ENCODE results near the gene MALT1. TPM values are rescaled to one million over a fixed set of nuclear protein-coding genes. Genes with fewer than 3 reads are reported as not detected.

Gene MALT1
- total and polyA plus RNA-seq, 2 donors (not counting 1 experiment from before 2014, with no cell fraction given) = 18.0 to 25.5 TPM

- Histone ChIP-seq H2AFZ (ENCODE audit: low read length) (no peak overlapping the region), H3K27me3 (ENCODE audit: control insufficient read depth, insufficient read depth, low read length) (peaks cover 2% of the 10 kb centered on the region), H3K27ac (ENCODE audit: insufficient read depth, low read length) (no peak overlapping the region), H3K79me2 (ENCODE audit: control insufficient read depth, insufficient read depth, low read length) (no peaks in the 10 kb centered on the region), H3K9ac (ENCODE audit: insufficient read depth, low read length) (no peak overlapping the region), H4K20me1 (ENCODE audit: control insufficient read depth, extremely low read depth, insufficient read depth, low read length) (no peaks in the 10 kb centered on the region), H3K9me3 (ENCODE audit: control insufficient read depth, insufficient read depth, low read depth, low read length) (no peaks in the 10 kb centered on the region), H3K36me3 (ENCODE audit: control insufficient read depth, insufficient read depth, low read length) (no peaks in the 10 kb centered on the region), H3K4me2 (ENCODE audit: extremely low read depth, insufficient read depth, low read length) (no peak overlapping the region), H3K4me3 (replicated peaks in 1 of 4; ENCODE audit: control extremely low read depth in 1 of 4, insufficient read depth in 1 of 4, low read depth in 3 of 4, low read length in 4 of 4) (no peak overlapping the region), H3K4me1 (ENCODE audit: control insufficient read depth, extremely low read depth, insufficient read depth, low read length) (no peaks in the 10 kb centered on the region)
- no peak for DNase-seq (ENCODE audit: low read depth in 2 of 2)
- TF ChIP-seq EZH2 (IDR thresholded peaks at IDR 0.05; ENCODE audit: low read length, missing control alignments) = no peak
- TF ChIP-seq, protein P1, sequence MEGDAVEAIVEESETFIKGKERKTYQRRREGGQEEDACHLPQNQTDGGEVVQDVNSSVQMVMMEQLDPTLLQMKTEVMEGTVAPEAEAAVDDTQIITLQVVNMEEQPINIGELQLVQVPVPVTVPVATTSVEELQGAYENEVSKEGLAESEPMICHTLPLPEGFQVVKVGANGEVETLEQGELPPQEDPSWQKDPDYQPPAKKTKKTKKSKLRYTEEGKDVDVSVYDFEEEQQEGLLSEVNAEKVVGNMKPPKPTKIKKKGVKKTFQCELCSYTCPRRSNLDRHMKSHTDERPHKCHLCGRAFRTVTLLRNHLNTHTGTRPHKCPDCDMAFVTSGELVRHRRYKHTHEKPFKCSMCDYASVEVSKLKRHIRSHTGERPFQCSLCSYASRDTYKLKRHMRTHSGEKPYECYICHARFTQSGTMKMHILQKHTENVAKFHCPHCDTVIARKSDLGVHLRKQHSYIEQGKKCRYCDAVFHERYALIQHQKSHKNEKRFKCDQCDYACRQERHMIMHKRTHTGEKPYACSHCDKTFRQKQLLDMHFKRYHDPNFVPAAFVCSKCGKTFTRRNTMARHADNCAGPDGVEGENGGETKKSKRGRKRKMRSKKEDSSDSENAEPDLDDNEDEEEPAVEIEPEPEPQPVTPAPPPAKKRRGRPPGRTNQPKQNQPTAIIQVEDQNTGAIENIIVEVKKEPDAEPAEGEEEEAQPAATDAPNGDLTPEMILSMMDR (conservative IDR thresholded peaks at IDR 0.05 in 1 of 2, IDR thresholded peaks at IDR 0.05 in 1 of 2; ENCODE audit: low read depth in 1 of 2, low read length in 2 of 2) = no peak
Measured at GRCh38 chr18:58657081-58657480, 14.2 kb upstream of the MALT1 start.

GRCh38 chr18:58657494-58657893, 13.8 kb upstream of the MALT1 start:
- H4K20me1 ChIP-seq (ENCODE audit: control insufficient read depth, extremely low read depth, insufficient read depth, low read length) = no peaks in the 10 kb centered on the region
- H2AFZ ChIP-seq (ENCODE audit: low read length) = no peak overlapping the region
- H3K9ac ChIP-seq (ENCODE audit: insufficient read depth, low read length) = no peak overlapping the region
- no peaks in the 10 kb centered on the region for H3K9me3 ChIP-seq (ENCODE audit: control insufficient read depth, insufficient read depth, low read depth, low read length)
- H3K4me3 ChIP-seq (replicated peaks in 1 of 4; ENCODE audit: control extremely low read depth in 1 of 4, insufficient read depth in 1 of 4, low read depth in 3 of 4, low read length in 4 of 4) = no peak overlapping the region
- TF ChIP-seq, protein P1 (conservative IDR thresholded peaks at IDR 0.05 in 1 of 2, IDR thresholded peaks at IDR 0.05 in 1 of 2; ENCODE audit: low read depth in 1 of 2, low read length in 2 of 2) = no peak
- no peak for TF ChIP-seq EZH2 (IDR thresholded peaks at IDR 0.05; ENCODE audit: low read length, missing control alignments)
- H3K4me2 ChIP-seq (ENCODE audit: extremely low read depth, insufficient read depth, low read length) = no peak overlapping the region
- H3K27ac ChIP-seq (ENCODE audit: insufficient read depth, low read length) = no peak overlapping the region
- no peaks in the 10 kb centered on the region for H3K36me3 ChIP-seq (ENCODE audit: control insufficient read depth, insufficient read depth, low read length)
- H3K4me1 ChIP-seq (ENCODE audit: control insufficient read depth, extremely low read depth, insufficient read depth, low read length) = no peaks in the 10 kb centered on the region
- H3K79me2 ChIP-seq (ENCODE audit: control insufficient read depth, insufficient read depth, low read length) = no peaks in the 10 kb centered on the region
- no peak for DNase-seq (ENCODE audit: low read depth in 2 of 2)
- H3K27me3 ChIP-seq (ENCODE audit: control insufficient read depth, insufficient read depth, low read length) = peaks cover 2% of the 10 kb centered on the region

GRCh38 chr18:58659691-58660090, 11.6 kb upstream of the MALT1 start:
- Histone ChIP-seq H2AFZ (ENCODE audit: low read length) (no peak overlapping the region), H3K9ac (ENCODE audit: insufficient read depth, low read length) (no peak overlapping the region), H3K9me3 (ENCODE audit: control insufficient read depth, insufficient read depth, low read depth, low read length) (no peaks in the 10 kb centered on the region), H3K27me3 (ENCODE audit: control insufficient read depth, insufficient read depth, low read length) (peaks cover 2% of the 10 kb centered on the region), H3K79me2 (ENCODE audit: control insufficient read depth, insufficient read depth, low read length) (no peaks in the 10 kb centered on the region), H3K36me3 (ENCODE audit: control insufficient read depth, insufficient read depth, low read length) (no peaks in the 10 kb centered on the region), H3K4me3 (replicated peaks in 1 of 4; ENCODE audit: control extremely low read depth in 1 of 4, insufficient read depth in 1 of 4, low read depth in 3 of 4, low read length in 4 of 4) (no peak overlapping the region), H3K4me2 (ENCODE audit: extremely low read depth, insufficient read depth, low read length) (no peak overlapping the region), H3K27ac (ENCODE audit: insufficient read depth, low read length) (no peak overlapping the region), H3K4me1 (ENCODE audit: control insufficient read depth, extremely low read depth, insufficient read depth, low read length) (no peaks in the 10 kb centered on the region), H4K20me1 (ENCODE audit: control insufficient read depth, extremely low read depth, insufficient read depth, low read length) (no peaks in the 10 kb centered on the region)
- TF ChIP-seq, protein P1 (conservative IDR thresholded peaks at IDR 0.05 in 1 of 2, IDR thresholded peaks at IDR 0.05 in 1 of 2; ENCODE audit: low read depth in 1 of 2, low read length in 2 of 2) = no peak
- TF ChIP-seq EZH2 (IDR thresholded peaks at IDR 0.05; ENCODE audit: low read length, missing control alignments) = no peak
- no peak for DNase-seq (ENCODE audit: low read depth in 2 of 2)
